Posterior vena cava (tissue), 2 donors: ENCODE measurements around the gene BTRC. TPM values are rescaled to one million over a fixed set of nuclear protein-coding genes. Genes with fewer than 3 reads are reported as not detected.
"Not testable (repeated sequence)": the region's sequence is repeated elsewhere in the genome, so short reads cannot be mapped to it uniquely, and the experiment has no call there.

Source experiments
- DNase-seq: peaks from one replicate; pipeline ENCODE4 v3.0.0-alpha.2; 2020; ENCODE audit warnings: low spot score
- intact Hi-C, 2 donors: fragments of 100-400 bp; cut with DNase I; formaldehyde crosslinking; loops; one replicate each; pipeline versions ENCODE4 v1.14.1 to v1.14.2; 2022 to 2023
- total RNA-seq, 2 donors: library from RNA; stranded (reverse); fragmentation: NEBNext Ultra II Directional; extraction: Animal tissue kit (Norgen Biotek cat#: 25700); gene quantifications; one replicate each; pipeline ENCODE4 v1.2.1, GENCODE V29; 2021
- donor health status: DM: yes; HTN: yes; CAD: no.
- donor health status: DM: yes; HTN: yes; CAD: no.

The BTRC gene
- total RNA-seq, 2 donors from 2014 or later: 13.9 to 14.3 TPM

DNA sequence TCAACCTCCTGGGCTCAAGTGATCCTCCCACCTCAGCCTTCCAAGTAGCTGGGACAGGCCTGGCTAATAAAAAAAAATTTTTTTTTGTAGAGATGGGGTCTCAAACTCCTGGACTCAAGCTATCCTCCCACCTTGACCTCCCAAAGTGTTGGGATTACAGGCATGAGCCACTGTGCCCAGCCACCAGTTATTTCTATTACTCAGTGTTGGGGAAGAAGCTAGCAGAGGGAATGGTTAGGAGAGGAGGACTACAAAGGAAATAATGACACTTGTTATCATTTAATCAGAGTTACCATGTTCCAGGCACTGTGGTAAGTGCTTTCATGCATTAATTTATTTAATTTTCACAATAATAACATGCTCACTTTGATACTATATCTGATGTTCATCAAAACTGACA lies 17.6 kb upstream of the BTRC start:
- no peak for DNase-seq

DNA sequence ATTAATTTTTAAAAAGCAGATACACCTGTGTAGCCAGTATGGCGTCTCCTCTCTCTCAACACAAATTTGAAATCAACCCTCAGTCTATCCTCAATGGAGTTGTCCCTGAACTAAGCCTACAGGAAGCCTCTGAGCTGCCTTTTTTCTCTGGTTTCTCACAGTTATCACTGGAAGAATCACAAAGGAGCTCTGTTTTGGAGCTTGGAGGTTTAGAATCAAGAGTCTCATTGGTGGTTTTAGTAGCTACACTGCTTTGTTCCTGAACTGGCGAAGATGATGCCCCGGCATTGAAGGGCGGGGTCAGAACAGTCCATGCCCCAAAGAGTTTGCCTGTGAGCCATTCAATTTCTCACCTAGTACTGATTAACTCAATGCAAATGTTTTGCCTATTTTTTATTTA lies 16.1 kb upstream of the BTRC start:
- intact Hi-C loops: no loop called here
- DNase-seq: no peak

More for the DNA sequence above, 17.6 kb upstream of the BTRC start:
- intact Hi-C loops: no loop called here

GRCh38 chr10:101341438-101341837 lies 12.5 kb upstream of the BTRC start:
- DNase-seq: no peak
- intact Hi-C loops: no loop called here

GRCh38 chr10:101346177-101346576 lies 7.8 kb upstream of the BTRC start:
- no peak for DNase-seq
- intact Hi-C loops: no loop called here

DNA sequence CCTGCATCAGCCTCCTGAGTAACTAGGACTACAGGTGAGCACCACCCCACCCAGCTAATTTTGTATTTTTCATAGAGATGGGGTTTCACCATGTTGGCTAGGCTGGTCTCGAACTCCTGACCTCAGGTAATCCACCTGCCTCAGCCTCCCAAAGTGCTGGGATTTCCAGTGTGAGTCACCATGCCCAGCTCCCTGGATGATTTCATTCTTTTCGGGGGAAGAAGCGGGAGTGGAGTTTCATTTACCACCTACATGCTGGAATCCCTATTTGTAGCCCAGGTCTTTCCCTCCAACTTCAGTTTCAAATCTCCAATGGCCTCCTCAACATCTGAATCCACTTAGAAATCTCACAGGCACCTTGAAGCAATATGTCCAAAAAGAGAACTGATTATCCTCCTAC lies 2.9 kb upstream of the BTRC start:
- intact Hi-C loops: no loop called here
- no peak for DNase-seq

GRCh38 chr10:101351477-101351876 lies 2.5 kb upstream of the BTRC start:
- intact Hi-C loops: no loop called here
- no peak for DNase-seq

- DNase-seq, intact Hi-C loops: not testable (repeated sequence)
Observed at GRCh38 chr10:101352857-101353256, 1.1 kb upstream of the BTRC start.

DNA sequence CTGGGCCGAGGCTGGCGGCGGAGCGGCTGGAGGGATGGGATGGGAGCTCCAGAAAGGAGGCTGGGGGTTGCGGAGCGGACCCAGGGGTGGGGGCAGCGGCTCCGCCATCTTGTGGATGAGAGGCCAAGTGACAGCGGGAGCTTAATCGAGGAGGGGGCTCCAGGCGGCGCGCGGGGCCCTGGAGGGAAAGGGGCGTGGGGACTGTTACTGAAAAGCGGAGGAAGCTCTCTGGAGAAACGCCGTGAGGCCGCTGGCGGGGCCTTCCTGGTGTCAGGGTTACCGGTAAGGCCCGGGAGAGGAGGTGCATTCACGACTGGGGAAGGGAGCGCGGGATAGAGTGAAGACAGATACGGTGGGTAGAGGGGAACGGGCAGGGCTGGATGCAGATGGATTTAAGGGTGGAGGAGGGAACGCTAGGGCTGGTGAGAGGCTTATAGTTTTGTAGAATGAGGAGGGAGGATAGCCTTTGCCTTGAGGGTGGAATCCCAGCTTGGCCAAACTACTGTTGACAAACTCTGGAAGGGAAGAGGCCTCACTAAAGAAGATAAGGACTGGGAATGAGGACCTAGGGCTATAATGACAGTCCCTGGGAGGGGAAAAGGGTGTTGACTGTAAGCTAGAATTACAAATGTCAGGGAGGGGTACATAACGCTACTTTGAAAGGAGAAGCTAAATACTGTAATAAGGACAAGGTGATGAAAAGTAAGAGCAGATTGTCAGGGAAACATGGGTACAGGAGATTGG lies 535 bp downstream of the BTRC start:
- DNase-seq: peak; percentile 88
- intact Hi-C loops: no loop called here

- intact Hi-C loops: no loop called here
- no peak for DNase-seq
Observed at GRCh38 chr10:101355072-101355706, 1.2 kb downstream of the BTRC start.

GRCh38 chr10:101356132-101356531 lies 2.2 kb downstream of the BTRC start:
- DNase-seq: no peak
- intact Hi-C loops: no loop called here

GRCh38 chr10:101357958-101358357 lies 4.0 kb downstream of the BTRC start:
- intact Hi-C loops: no loop called here
- DNase-seq: no peak

DNA sequence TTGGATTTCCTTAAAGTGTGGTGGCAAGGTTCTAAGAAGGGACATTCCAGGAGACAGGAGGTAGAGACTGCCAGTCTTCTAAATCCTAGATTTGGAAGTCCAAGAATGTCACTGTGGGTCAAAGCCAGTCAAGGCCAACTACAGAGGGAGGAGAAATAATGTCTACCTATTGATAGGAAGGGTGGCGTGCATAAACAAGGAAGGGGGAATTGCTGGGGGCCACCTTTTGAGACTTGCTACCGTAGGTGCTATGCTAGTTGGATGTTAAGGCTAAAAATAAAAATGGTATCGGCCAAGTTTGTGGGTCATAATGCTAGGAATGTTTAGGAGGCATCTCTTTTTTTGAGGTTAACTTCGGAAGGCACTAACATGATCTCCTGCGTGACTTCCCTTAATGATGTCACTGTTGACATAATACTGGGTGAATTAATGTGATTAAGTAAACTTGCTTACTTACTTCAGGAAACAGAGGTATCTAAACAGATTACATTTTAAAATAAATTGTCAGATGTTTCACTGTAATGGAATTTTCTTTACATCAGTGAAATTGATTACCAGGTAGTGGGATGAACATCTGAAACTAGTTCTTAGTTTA lies 4.8 kb downstream of the BTRC start:
- DNase-seq: no peak
- intact Hi-C loops: no loop called here

DNA sequence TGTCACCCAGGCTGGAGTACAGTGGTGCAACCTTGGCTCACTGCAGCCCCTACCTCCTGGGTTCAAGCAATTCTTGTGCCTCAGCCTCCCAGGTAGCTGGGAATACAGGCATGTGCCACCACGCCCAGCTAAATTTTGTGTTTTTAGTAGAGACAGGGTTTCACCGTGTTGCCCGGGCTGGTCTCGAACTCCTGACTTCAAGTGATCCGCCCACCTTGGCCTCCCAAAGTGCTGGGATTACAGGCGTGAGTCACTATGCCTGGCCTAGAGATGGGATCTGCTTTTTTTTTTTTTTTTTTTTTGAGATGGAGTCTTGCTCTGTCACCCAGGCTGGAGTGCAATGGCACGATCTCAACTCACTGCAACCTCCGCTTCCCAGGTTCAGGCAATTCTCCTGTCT lies 6.1 kb downstream of the BTRC start:
- DNase-seq, intact Hi-C loops: not testable (repeated sequence)

DNA sequence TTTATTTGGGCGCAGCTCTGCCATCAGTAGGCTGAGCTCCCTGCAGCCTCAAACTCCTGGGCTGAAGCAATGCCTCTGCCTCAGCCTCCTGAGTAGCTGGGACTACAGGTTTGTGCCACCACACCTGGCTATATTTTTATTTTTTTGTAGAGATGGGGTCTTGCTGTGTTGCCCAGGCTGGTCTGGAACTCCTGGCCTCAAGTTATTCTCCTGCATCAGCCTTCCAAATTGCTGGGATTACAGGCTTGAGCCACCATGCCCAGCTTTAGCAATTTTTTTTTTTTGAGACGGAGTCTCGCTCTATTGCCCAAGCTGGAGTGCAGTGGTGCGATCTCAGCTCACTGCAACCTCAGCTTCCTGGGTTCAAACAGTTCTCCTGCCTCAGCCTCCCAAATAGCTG lies 6.9 kb downstream of the BTRC start:
- DNase-seq, intact Hi-C loops: not testable (repeated sequence)

DNA sequence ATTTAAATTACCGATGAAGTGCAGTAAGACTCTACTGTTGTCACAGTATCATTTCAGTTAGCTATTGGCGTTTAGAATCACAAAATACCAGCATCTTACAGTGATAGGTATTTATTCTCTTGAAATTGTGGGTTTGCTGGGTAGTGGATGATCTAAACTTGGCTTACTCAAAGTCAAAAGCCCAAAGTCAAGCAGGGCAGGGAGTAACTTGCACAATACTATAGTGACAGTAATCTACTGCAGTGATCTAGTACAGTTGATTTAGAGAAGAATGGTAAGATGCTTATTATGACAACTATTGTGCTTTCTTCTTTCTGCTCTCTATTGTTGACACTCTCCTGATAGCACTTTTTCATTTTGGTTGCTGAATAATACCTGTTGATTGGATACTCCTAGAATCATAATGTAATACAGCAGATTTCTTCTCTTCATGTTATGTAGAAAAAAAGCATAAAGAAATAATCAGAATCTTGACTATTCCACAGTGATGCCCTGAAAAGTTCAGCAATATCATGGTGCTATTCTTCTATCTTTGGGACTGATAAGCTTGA lies 10.0 kb downstream of the BTRC start:
- intact Hi-C loops: no loop called here
- no peak for DNase-seq

DNA sequence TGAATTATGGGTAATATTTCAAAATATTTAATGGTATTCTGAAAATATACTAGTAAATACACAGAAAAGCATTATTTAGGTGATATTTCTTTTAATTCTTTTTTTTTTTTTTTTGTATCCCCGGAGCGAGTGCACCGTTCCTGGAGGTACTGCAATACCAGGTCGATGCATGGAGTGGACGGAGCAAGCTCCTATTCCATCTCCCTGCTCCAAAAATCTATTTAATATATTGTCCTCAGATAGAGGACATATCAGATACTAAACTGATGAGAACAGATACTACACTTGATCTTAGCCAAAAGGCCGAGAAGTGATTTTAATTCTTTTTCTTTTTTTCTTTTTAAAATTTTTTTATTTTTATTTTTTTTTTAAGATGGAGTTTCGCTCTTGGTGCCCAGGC lies 10.8 kb downstream of the BTRC start:
- DNase-seq: no peak
- intact Hi-C loops: no loop called here

GRCh38 chr10:101367569-101368453 lies 13.8 kb downstream of the BTRC start:
- no peak for DNase-seq
- intact Hi-C loops: no loop called here

DNA sequence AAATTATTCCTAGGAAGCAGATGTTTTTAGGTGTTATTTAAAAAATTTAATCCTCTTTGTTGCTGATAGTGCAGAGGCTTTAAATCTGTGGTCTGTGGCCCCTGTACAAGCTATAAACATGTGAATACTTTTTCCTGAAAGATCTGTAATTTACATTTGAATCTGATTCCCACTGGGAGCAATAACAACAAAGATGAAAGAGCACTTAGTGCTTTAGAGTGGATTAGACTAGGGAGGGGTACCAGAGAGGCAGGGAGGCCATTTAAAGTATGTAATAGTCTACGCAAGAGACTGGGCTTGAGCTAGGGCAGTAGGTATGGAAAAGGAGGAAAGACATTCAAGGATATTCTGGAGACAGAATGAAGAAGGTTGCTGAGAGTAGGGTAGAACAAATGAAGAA lies 19.1 kb downstream of the BTRC start:
- no peak for DNase-seq
- intact Hi-C loops: no loop called here

DNA sequence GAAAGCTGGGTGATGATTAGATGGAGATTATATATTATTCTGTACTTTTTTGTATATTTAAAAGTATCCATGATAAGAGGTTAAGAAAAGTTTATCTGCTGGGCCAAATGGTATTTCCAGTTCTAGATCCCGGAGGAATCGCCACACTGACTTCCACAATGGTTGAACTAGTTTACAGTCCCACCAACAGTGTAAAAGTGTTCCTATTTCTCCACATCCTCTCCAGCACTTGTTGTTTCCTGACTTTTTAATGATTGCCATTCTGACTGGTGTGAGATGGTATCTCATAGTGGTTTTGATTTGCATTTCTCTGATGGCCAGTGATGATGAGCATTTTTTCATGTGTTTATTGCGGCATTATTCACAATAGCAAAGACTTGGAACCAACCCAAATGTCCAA lies 20.0 kb downstream of the BTRC start:
- DNase-seq, intact Hi-C loops: not testable (repeated sequence)

DNA sequence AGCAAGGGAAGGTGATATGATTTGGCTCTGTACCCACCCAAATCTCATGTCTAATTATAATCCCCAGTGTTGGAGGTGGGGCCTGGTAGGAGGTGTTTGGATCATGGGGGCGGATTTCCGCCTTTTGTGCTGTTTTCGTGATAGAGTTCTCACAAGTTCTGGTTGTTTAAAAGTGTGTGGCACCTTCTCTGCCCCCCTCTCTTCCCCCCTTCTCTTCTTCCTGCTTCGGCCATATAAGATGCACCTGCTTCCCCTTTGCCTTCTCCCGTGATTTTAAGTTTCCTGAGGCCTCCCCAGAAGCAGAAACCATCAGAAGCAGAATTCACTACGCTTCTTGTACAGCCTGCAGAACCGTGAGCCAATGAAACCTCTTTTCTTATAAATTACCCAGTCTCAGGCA lies 21.1 kb downstream of the BTRC start:
- intact Hi-C loops: no loop called here
- DNase-seq: no peak
